H1 (cell line): ENCODE results near the gene CDK7. TPM values are rescaled to one million over a fixed set of nuclear protein-coding genes. Genes with fewer than 3 reads are reported as not detected.

Experiments
- CTCF ChIA-PET: fragments of 300-600 bp; sonication (Branson Sonifier 250); formaldehyde crosslinking; loops from one replicate; lab custom pipeline; 2021; ENCODE audit not compliant: partially characterized antibody; lab: Charles Lee
- POLR2A ChIA-PET: fragments of 300-600 bp; sonication (Branson Sonifier 250); formaldehyde crosslinking; loops from one replicate; lab custom pipeline; 2021; ENCODE audit warnings: inconsistent platforms; ENCODE audit not compliant: partially characterized antibody; lab: Charles Lee
- DNase-seq, 2 experiments: peaks; one replicate each; pipeline versions ENCODE4 v3.0.0 to v3.0.0-alpha.2; 2010 to 2022; ENCODE audit warnings: low spot score in 2 of 2, low read depth in 1 of 2, mixed read lengths in 1 of 2
- FAIRE-seq: peaks from 2 replicates; lab custom pipeline; 2011; peaks lifted over from hg19 to GRCh38; lab: Jason Lieb, UNC
- H2AFZ ChIP-seq: 2 replicates; pipeline ENCODE4 v1.8.1; 2012; ENCODE audit warnings: low read length, inconsistent platforms
- H2AK5ac ChIP-seq: 2 replicates; pipeline ENCODE4 v1.6.1; 2013; ENCODE audit warnings: low read depth, low read length
- H2BK120ac ChIP-seq: replicated peaks from 2 replicates; pipeline ENCODE3; 2013; ENCODE audit warnings: low read depth, low read length, inconsistent platforms
- H2BK12ac ChIP-seq: 2 replicates; pipeline ENCODE4 v1.6.1; 2013; ENCODE audit warnings: low read depth, low read length
- H2BK15ac ChIP-seq: 2 replicates; pipeline ENCODE4 v1.6.1; 2013; ENCODE audit warnings: low read length
- H2BK20ac ChIP-seq: 2 replicates; pipeline ENCODE4 v1.6.1; 2013; ENCODE audit warnings: low read length
- H2BK5ac ChIP-seq: 2 replicates; pipeline ENCODE4 v1.6.1; 2013; ENCODE audit warnings: low read depth, low read length
- H3K14ac ChIP-seq: 2 replicates; pipeline ENCODE4 v1.6.1; 2013; ENCODE audit warnings: inconsistent platforms; ENCODE audit not compliant: insufficient read length
- H3K18ac ChIP-seq: 2 replicates; pipeline ENCODE4 v1.6.1; 2013; ENCODE audit warnings: low read length; ENCODE audit errors: extremely low read depth
- H3K23ac ChIP-seq: 2 replicates; pipeline ENCODE4 v1.6.1; 2013; ENCODE audit warnings: inconsistent platforms; ENCODE audit not compliant: insufficient read length
- H3K23me2 ChIP-seq: 2 replicates; pipeline ENCODE4 v1.6.1; 2013; ENCODE audit warnings: low read depth, low read length
- H3K27ac ChIP-seq: 2 replicates; pipeline ENCODE4 v1.6.1; 2011; ENCODE audit warnings: low read depth, low read length, inconsistent platforms
- H3K27me3 ChIP-seq, 4 experiments: replicated peaks in 1 of 4; 1 replicate in 1 of 4; 2 replicates in 3 of 4; pipeline versions ENCODE4 v1.6.1 to v1.8.1; 2011 to 2013; ENCODE audit warnings: low read length in 3 of 4, mild to moderate bottlenecking in 3 of 4, inconsistent platforms in 2 of 4, mixed read lengths in 2 of 4, moderate library complexity in 1 of 4; ENCODE audit not compliant: control insufficient read depth in 3 of 4, insufficient read depth in 3 of 4; ENCODE audit errors: extremely low read depth in 1 of 4
- H3K36me3 ChIP-seq, 4 experiments: 2 replicates each; pipeline versions ENCODE4 v1.6.1 to v1.8.1; 2011 to 2013; ENCODE audit warnings: mild to moderate bottlenecking in 4 of 4, low read length in 3 of 4, moderate library complexity in 2 of 4, control low read depth in 1 of 4, inconsistent platforms in 1 of 4; ENCODE audit not compliant: insufficient read depth in 4 of 4, control insufficient read depth in 2 of 4
- H3K4ac ChIP-seq: replicated peaks from 2 replicates; pipeline ENCODE3; 2013; ENCODE audit warnings: low read length, low read depth, mixed read lengths, inconsistent platforms; ENCODE audit not compliant: insufficient read length
- H3K4me1 ChIP-seq, 4 experiments: replicated peaks in 1 of 4; 1 replicate in 1 of 4; 2 replicates in 3 of 4; pipeline versions ENCODE4 v1.6.1 to v1.8.1; 2011 to 2013; ENCODE audit warnings: low read length in 3 of 4, inconsistent platforms in 2 of 4, mixed read lengths in 1 of 4; ENCODE audit not compliant: insufficient read depth in 4 of 4, control insufficient read depth in 3 of 4
- H3K4me2 ChIP-seq, 2 experiments: 2 replicates each; pipeline versions ENCODE4 v1.6.1 to v1.8.1; 2011 to 2013; ENCODE audit warnings: low read depth in 2 of 2, low read length in 2 of 2, control low read depth in 1 of 2, inconsistent platforms in 1 of 2, mild to moderate bottlenecking in 1 of 2; ENCODE audit not compliant: insufficient read depth in 1 of 2
- H3K4me3 ChIP-seq, 4 experiments: fragments of 200-600, 300-600 bp in 1 of 4; sonication (generic), shearing (Covaris generic), sonication (Bioruptor Twin) in 1 of 4; 2 replicates each; pipeline versions ENCODE4 v1.5.1 to v1.8.1; 2011 to 2016; ENCODE audit warnings: low read length in 4 of 4, low read depth in 3 of 4, control low read depth in 2 of 4, inconsistent platforms in 2 of 4, mild to moderate bottlenecking in 2 of 4, mixed read lengths in 1 of 4, moderate library complexity in 1 of 4; ENCODE audit not compliant: insufficient read depth in 2 of 4; ENCODE audit errors: extremely low read depth in 1 of 4
- H3K56ac ChIP-seq: replicated peaks from 2 replicates; pipeline ENCODE3; 2013; ENCODE audit warnings: low read depth, mild to moderate bottlenecking, mixed read lengths, low read length, inconsistent platforms; ENCODE audit not compliant: insufficient read length
- H3K79me1 ChIP-seq: 2 replicates; pipeline ENCODE4 v1.6.1; 2013; ENCODE audit warnings: low read depth, low read length, control low read depth
- H3K79me2 ChIP-seq, 2 experiments: 2 replicates each; pipeline versions ENCODE4 v1.6.1 to v1.8.1; 2012 to 2013; ENCODE audit warnings: low read length in 2 of 2, mild to moderate bottlenecking in 2 of 2, inconsistent platforms in 1 of 2; ENCODE audit not compliant: insufficient read depth in 2 of 2, control insufficient read depth in 1 of 2
- H3K9ac ChIP-seq, 4 experiments: replicated peaks in 1 of 4; 1 replicate in 1 of 4; 2 replicates in 3 of 4; pipeline versions ENCODE4 v1.6.1 to v1.8.1; 2011 to 2013; ENCODE audit warnings: low read depth in 3 of 4, low read length in 3 of 4, control low read depth in 2 of 4, mild to moderate bottlenecking in 2 of 4, moderate library complexity in 2 of 4, inconsistent platforms in 1 of 4; ENCODE audit errors: extremely low read depth in 1 of 4
- H3K9me3 ChIP-seq, 2 experiments: 2 replicates each; pipeline versions ENCODE4 v1.6.1 to v1.8.1; 2012 to 2013; ENCODE audit warnings: mild to moderate bottlenecking in 2 of 2, moderate library complexity in 2 of 2, control low read depth in 1 of 2, inconsistent platforms in 1 of 2, low read depth in 1 of 2, low read length in 1 of 2, mixed read lengths in 1 of 2; ENCODE audit not compliant: insufficient read depth in 2 of 2
- H4K20me1 ChIP-seq, 2 experiments: replicated peaks in 1 of 2; 2 replicates each; pipeline versions ENCODE3 to v1.8.1; 2011 to 2013; ENCODE audit warnings: inconsistent platforms in 2 of 2, low read length in 2 of 2, mild to moderate bottlenecking in 1 of 2; ENCODE audit not compliant: insufficient read depth in 2 of 2, control insufficient read depth in 1 of 2
- H4K5ac ChIP-seq: 2 replicates; pipeline ENCODE4 v1.6.1; 2013; ENCODE audit warnings: low read length, low read depth, mixed read lengths, inconsistent platforms; ENCODE audit not compliant: insufficient read length
- H4K8ac ChIP-seq: 2 replicates; pipeline ENCODE4 v1.8.0; 2013; ENCODE audit warnings: mild to moderate bottlenecking, moderate library complexity, low read length, inconsistent platforms; ENCODE audit not compliant: insufficient read depth; ENCODE audit errors: extremely low read depth
- H4K91ac ChIP-seq: replicated peaks from 2 replicates; pipeline ENCODE3; 2013; ENCODE audit warnings: low read length, mixed read lengths, inconsistent platforms; ENCODE audit not compliant: insufficient read length
- ATF2 ChIP-seq: IDR thresholded peaks from 2 replicates; pipeline ENCODE4 v1.6.1; 2012; ENCODE audit warnings: low read length, inconsistent platforms
- CEBPB ChIP-seq: IDR thresholded peaks from 2 replicates; pipeline ENCODE4 v1.6.1; 2012; ENCODE audit warnings: low read depth, low read length
- CHD1 ChIP-seq: IDR thresholded peaks from 2 replicates; pipeline ENCODE4 v1.6.1; 2012; ENCODE audit warnings: low read depth, low read length, improper control_type of control experiment
- GTF2F1 ChIP-seq: IDR thresholded peaks from 2 replicates; pipeline ENCODE4 v1.6.1; 2012; ENCODE audit warnings: low read depth, low read length, improper control_type of control experiment, borderline replicate concordance
- RBBP5 ChIP-seq: IDR thresholded peaks from 2 replicates; pipeline ENCODE4 v1.7.1; 2012; ENCODE audit warnings: low read depth, mild to moderate bottlenecking, inconsistent platforms, low read length, moderate library complexity, borderline replicate concordance
- SP1 ChIP-seq: IDR thresholded peaks from 2 replicates; pipeline ENCODE4 v1.6.1; 2011; ENCODE audit warnings: low read depth, low read length
- SP4 ChIP-seq: IDR thresholded peaks from 2 replicates; pipeline ENCODE4 v1.6.1; 2012; ENCODE audit warnings: low read length, inconsistent platforms
- TAF1 ChIP-seq: IDR thresholded peaks from 2 replicates; pipeline ENCODE4 v1.6.1; 2011; ENCODE audit warnings: mild to moderate bottlenecking, low read depth, low read length
- TCF12 ChIP-seq: IDR thresholded peaks from 2 replicates; pipeline ENCODE4 v1.6.1; 2011; ENCODE audit warnings: low read depth, mild to moderate bottlenecking, low read length
- ZNF274 ChIP-seq: IDR thresholded peaks from 2 replicates; pipeline ENCODE4 v1.7.0; 2012; ENCODE audit warnings: low read length, borderline replicate concordance; ENCODE audit errors: extremely low read depth
- WGBS, 2 experiments: shearing (Covaris generic) in 1 of 2; methylation state at CpG; one replicate each; pipeline versions ENCODE4 v1.1.6 to v1.1.7; 2013 to 2015; ENCODE audit warnings: low lambda C conversion rate in 2 of 2, mixed read lengths in 2 of 2, inconsistent platforms in 1 of 2, low coverage in 1 of 2, missing lambda C conversion rate in 1 of 2; ENCODE audit not compliant: insufficient replicate concordance in 2 of 2, insufficient coverage in 1 of 2, insufficient read length in 1 of 2; ENCODE audit errors: extremely low coverage in 1 of 2, missing lambda C conversion rate in 1 of 2; 5-methylcytosine and 5-hydroxymethylcytosine counted together
- polyA plus RNA-seq, 7 experiments: library from polyadenylated mRNA; depleted of rRNA in 3 of 7; stranded (reverse) in 5 of 7; unstranded in 2 of 7; fragments of >200 nt in 5 of 7; fragments of 200-250 nt in 2 of 7; gene quantifications; 1 replicate in 5 of 7; 2 replicates in 1 of 7; 4 replicates in 1 of 7; pipeline versions ENCODE4 v1.2.1 to v1.2.3, GENCODE V29; 2011 to 2013; ENCODE audit warnings: missing spikeins in 2 of 7, mixed read lengths in 2 of 7
- total RNA-seq: library from RNA; stranded (reverse); fragmentation: NEBNext Ultra II Directional; extraction: Animal tissue kit (Norgen Biotek cat#: 25700); gene quantifications from 2 replicates; pipeline ENCODE4 v1.2.1, GENCODE V29; 2021

Gene CDK7
- total and polyA plus RNA-seq, 2 of the 8 experiments (the other 6 are each of a cell fraction or from before 2014, with no cell fraction given), result 39.9 to 63.4 TPM

- Histone ChIP-seq H4K91ac (no peak overlapping the region), H2AFZ (no peak overlapping the region), H3K27ac (no peak overlapping the region), H3K4me1 (no peaks in the 10 kb centered on the region), H3K79me2 (no peaks in the 10 kb centered on the region), H3K23ac (no peak overlapping the region), H3K4me3 (no peak overlapping the region), H3K56ac (no peak overlapping the region), H3K9me3 (no peaks in the 10 kb centered on the region), H2BK120ac (no peak overlapping the region), H3K18ac (no peak overlapping the region), H3K79me1 (no peaks in the 10 kb centered on the region; the same call in 1 of the 2 replicates), H3K36me3 (peaks cover 4 to 60% (median 20%) of the 10 kb centered on the region in 4 experiments; a peak in 7 of 8 replicates), H4K5ac (no peak overlapping the region), H2BK20ac (no peak overlapping the region), H3K14ac (no peak overlapping the region), H4K8ac (no peak overlapping the region), H2AK5ac (no peak overlapping the region), H4K20me1 (no peaks in the 10 kb centered on the region), H3K27me3 (no peaks in the 10 kb centered on the region), H3K4ac (no peak overlapping the region), H2BK5ac (no peak overlapping the region), H2BK12ac (no peak overlapping the region), H2BK15ac (no peak overlapping the region), H3K4me2 (no peak overlapping the region), H3K23me2 (no peaks in the 10 kb centered on the region), H3K9ac (no peak overlapping the region)
- CTCF ChIA-PET, result interaction anchor here (0.8 to 2.2 kb wide), 7 partner anchors 12 to 226 kb away, joined by 3 to 9 read pairs (median 4); no protein-coding TSS in a partner anchor
- WGBS, 2 experiments, result 95% methylated on average over 4 of the region's 4 CpGs; no CpG with 5 or more reads in 1 of the 2 experiments
- POLR2A ChIA-PET, result interaction anchor here (1.5 kb wide), 1 partner anchor 10 kb away, joined by 5 read pairs; no protein-coding TSS in a partner anchor
- DNase-seq (no peak), FAIRE-seq (no peak)
- TF ChIP-seq RBBP5 (no peak), SP4 (no peak), TCF12 (no peak), ZNF274 (no peak), TAF1 (no peak), CEBPB (no peak), CHD1 (no peak), GTF2F1 (no peak), SP1 (no peak), ATF2 (no peak)
Measured at GRCh38 chr5:69271376-69271775, 36.7 kb downstream of the CDK7 start.
